ENCODE measurements around the gene PRKG1. TPM values are rescaled to one million over a fixed set of nuclear protein-coding genes. Genes with fewer than 3 reads are reported as not detected.

The PRKG1 gene
- total and polyA plus RNA-seq, 2 experiments from 2014 or later, result 18.2 to 21.1 TPM

- no peaks in the 10 kb centered on the region for H3K9me2 ChIP-seq (ENCODE audit: insufficient read depth)
- Mint-ChIP-seq H3K27me3 (ENCODE audit: insufficient read depth, low read depth, poor library complexity) (no peaks in the 10 kb centered on the region), H3K4me1 (no peaks in the 10 kb centered on the region), H3K27ac (no peak overlapping the region), H3K9me3 (no peaks in the 10 kb centered on the region), H3K4me3 (no peak overlapping the region), H3K36me3 (ENCODE audit: low read depth) (no peaks in the 10 kb centered on the region)
- no peak overlapping the region for H2AFZ ChIP-seq
- DNase-seq (ENCODE audit: low spot score), result no peak
- no peak overlapping the region for H3K27ac ChIP-seq (ENCODE audit: low read depth)
- no peaks in the 10 kb centered on the region for H4K20me1 ChIP-seq (replicated peaks; ENCODE audit: insufficient read depth)
- H3F3A ChIP-seq (replicated peaks; ENCODE audit: low read depth), result no peaks in the 10 kb centered on the region
- H3K27me3 ChIP-seq (ENCODE audit: insufficient read depth), result no peaks in the 10 kb centered on the region
- H3K36me3 ChIP-seq (ENCODE audit: insufficient read depth), result no peaks in the 10 kb centered on the region
- no peaks in the 10 kb centered on the region for H3K79me2 ChIP-seq (replicated peaks; ENCODE audit: insufficient read depth)
- no peak for ATAC-seq
- TF ChIP-seq STAT1 (IDR thresholded peaks at IDR 0.05; ENCODE audit: unreplicated experiment) (no peak), CTCF (conservative IDR thresholded peaks at IDR 0.05; ENCODE audit: low read depth in 2 of 2) (no peak), ETS1 (IDR thresholded peaks at IDR 0.05) (no peak), ZNF114 (CRISPR knock-in tag; IDR thresholded peaks at IDR 0.05) (no peak), CREB1 (CRISPR knock-in tag; IDR thresholded peaks at IDR 0.05; ENCODE audit: low read depth) (no peak), ZNF331 (CRISPR knock-in tag; IDR thresholded peaks at IDR 0.05; ENCODE audit: low read depth) (no peak), ZNF462 (CRISPR knock-in tag; IDR thresholded peaks at IDR 0.05) (no peak), JUNB (IDR thresholded peaks at IDR 0.05; ENCODE audit: unreplicated experiment) (no peak), EZH2phosphoT487 (IDR thresholded peaks at IDR 0.05; ENCODE audit: unreplicated experiment) (no peak), POLR2AphosphoS5 (IDR thresholded peaks at IDR 0.05; ENCODE audit: low read depth) (no peak), EZH2 (IDR thresholded peaks at IDR 0.05; ENCODE audit: low read depth, unreplicated experiment) (no peak), REST (IDR thresholded peaks at IDR 0.05; ENCODE audit: unreplicated experiment) (no peak), NANOG (IDR thresholded peaks at IDR 0.05; ENCODE audit: borderline replicate concordance) (no peak)
- H3K4me2 ChIP-seq, result no peak overlapping the region
- H3K4me3 ChIP-seq, result no peak overlapping the region
- H3K4me1 ChIP-seq (ENCODE audit: insufficient read depth), result no peaks in the 10 kb centered on the region
These were observed 468.6 kb downstream of the PRKG1 start for GRCh38 chr10:51542853-51543252.

Data from GM23338 (cell line).